SKM-1 treated with dmso at 0.1 percent for 144 hours (cell line): ENCODE data around the gene TATDN2.

Source experiments
- DNase-seq: peaks from one replicate; lab custom pipeline; 2025; ENCODE audit not compliant: unreplicated experiment; lab: John Stamatoyannopoulos, UW

TATDN2 gene

GRCh38 chr3:10315771-10316344, 67.6 kb downstream of the TATDN2 start:
- no peak for DNase-seq

GRCh38 chr3:10317311-10317960, 69.2 kb downstream of the TATDN2 start:
- DNase-seq = no peak

- DNase-seq = no peak
Observed at GRCh38 chr3:10317961-10318350, 69.7 kb downstream of the TATDN2 start.

GRCh38 chr3:10319251-10319650, 71.0 kb downstream of the TATDN2 start:
- no peak for DNase-seq

- DNase-seq = no peak
Observed at GRCh38 chr3:10319804-10320203, 71.5 kb downstream of the TATDN2 start.

GRCh38 chr3:10320320-10320677, 72.0 kb downstream of the TATDN2 start:
- DNase-seq = no peak

- DNase-seq = no peak
Observed at GRCh38 chr3:10321630-10322351, 73.5 kb downstream of the TATDN2 start.

GRCh38 chr3:10322352-10322710, 74.1 kb downstream of the TATDN2 start:
- peak; percentile 41 for DNase-seq

- DNase-seq = no peak
Observed at GRCh38 chr3:10327592-10327991, 79.3 kb downstream of the TATDN2 start.

GRCh38 chr3:10328460-10329071, 80.3 kb downstream of the TATDN2 start:
- no peak for DNase-seq

GRCh38 chr3:10329495-10330015, 81.3 kb downstream of the TATDN2 start:
- no peak for DNase-seq

- no peak for DNase-seq
Observed at GRCh38 chr3:10330319-10330718, 82.1 kb downstream of the TATDN2 start.
